HK-2 (cell line): ENCODE data around the gene MAPK11.

Experiments
- DNase-seq: peaks from one replicate; pipeline ENCODE4 v3.0.0-alpha.2; 2018; ENCODE audit not compliant: unreplicated experiment

The MAPK11 gene

GRCh38 chr22:50269970-50270665 lies at the start of gene MAPK11:
Gene MAPK11, minus strand, starts transcription at chr22:50270380. Its CDS starts 88 bp downstream, at chr22:50270292.
- peak; percentile 66 for DNase-seq

GRCh38 chr22:50319503-50319951 lies 49.3 kb upstream of the MAPK11 start:
- no peak for DNase-seq

GRCh38 chr22:50318698-50319411 lies 48.7 kb upstream of the MAPK11 start:
- no peak for DNase-seq

GRCh38 chr22:50318356-50318697 lies 48.1 kb upstream of the MAPK11 start:
- no peak for DNase-seq

- no peak for DNase-seq
These were observed 47.5 kb upstream of the MAPK11 start for GRCh38 chr22:50317674-50318073.

GRCh38 chr22:50317178-50317577 lies 47.0 kb upstream of the MAPK11 start:
- no peak for DNase-seq

GRCh38 chr22:50316114-50317065 lies 46.2 kb upstream of the MAPK11 start:
- DNase-seq: no peak

GRCh38 chr22:50315289-50316113 lies 45.3 kb upstream of the MAPK11 start:
- no peak for DNase-seq

GRCh38 chr22:50314455-50315288 lies 44.5 kb upstream of the MAPK11 start:
- no peak for DNase-seq

- DNase-seq: no peak
These were observed 43.9 kb upstream of the MAPK11 start for GRCh38 chr22:50314081-50314454.

GRCh38 chr22:50313600-50313999 lies 43.4 kb upstream of the MAPK11 start:
- DNase-seq: no peak

GRCh38 chr22:50313021-50313420 lies 42.8 kb upstream of the MAPK11 start:
- no peak for DNase-seq

- DNase-seq: no peak
These were observed 42.2 kb upstream of the MAPK11 start for GRCh38 chr22:50312371-50312770.

GRCh38 chr22:50311606-50312351 lies 41.6 kb upstream of the MAPK11 start:
- DNase-seq: no peak

GRCh38 chr22:50310949-50311444 lies 40.8 kb upstream of the MAPK11 start:
- DNase-seq: no peak

- no peak for DNase-seq
These were observed 40.0 kb upstream of the MAPK11 start for GRCh38 chr22:50310031-50310722.

GRCh38 chr22:50309601-50309991 lies 39.4 kb upstream of the MAPK11 start:
- DNase-seq: no peak

- DNase-seq: no peak
These were observed 38.9 kb upstream of the MAPK11 start for GRCh38 chr22:50308986-50309600.

- peak; percentile 71 for DNase-seq
These were observed 38.4 kb upstream of the MAPK11 start for GRCh38 chr22:50308597-50308935.
